Ectodermal cell (in vitro differentiated cells): Measurements from ENCODE around the gene CDCP1.

Experiments used
- H3K27ac ChIP-seq: 2 replicates; pipeline ENCODE4 v1.7.0; 2013; ENCODE audit warnings: mild to moderate bottlenecking, low read depth, low read length; ENCODE audit not compliant: insufficient read depth, poor library complexity, severe bottlenecking
- H3K27me3 ChIP-seq: 2 replicates; pipeline ENCODE4 v1.7.0; 2013; ENCODE audit warnings: mild to moderate bottlenecking, low read length; ENCODE audit not compliant: insufficient read depth, control insufficient read depth, poor library complexity, severe bottlenecking
- H3K36me3 ChIP-seq: one replicate; pipeline ENCODE4 v1.7.0; 2013; ENCODE audit warnings: low read length; ENCODE audit not compliant: control insufficient read depth, insufficient read depth
- H3K4me1 ChIP-seq: one replicate; pipeline ENCODE4 v1.7.0; 2013; ENCODE audit warnings: low read length; ENCODE audit not compliant: control insufficient read depth, insufficient read depth
- H3K4me3 ChIP-seq: 2 replicates; pipeline ENCODE4 v1.7.0; 2013; ENCODE audit warnings: low read depth, low read length, control low read depth; ENCODE audit not compliant: insufficient read depth
- H3K9me3 ChIP-seq: 2 replicates; pipeline ENCODE4 v1.7.0; 2013; ENCODE audit warnings: mild to moderate bottlenecking, low read length, moderate library complexity; ENCODE audit not compliant: control insufficient read depth
- WGBS, 2 experiments: methylation state at CpG; one replicate each; pipeline ENCODE4 v1.1.7; 2013; ENCODE audit warnings: missing lambda C conversion rate in 2 of 2; 5-methylcytosine and 5-hydroxymethylcytosine counted together

CDCP1 gene

DNA sequence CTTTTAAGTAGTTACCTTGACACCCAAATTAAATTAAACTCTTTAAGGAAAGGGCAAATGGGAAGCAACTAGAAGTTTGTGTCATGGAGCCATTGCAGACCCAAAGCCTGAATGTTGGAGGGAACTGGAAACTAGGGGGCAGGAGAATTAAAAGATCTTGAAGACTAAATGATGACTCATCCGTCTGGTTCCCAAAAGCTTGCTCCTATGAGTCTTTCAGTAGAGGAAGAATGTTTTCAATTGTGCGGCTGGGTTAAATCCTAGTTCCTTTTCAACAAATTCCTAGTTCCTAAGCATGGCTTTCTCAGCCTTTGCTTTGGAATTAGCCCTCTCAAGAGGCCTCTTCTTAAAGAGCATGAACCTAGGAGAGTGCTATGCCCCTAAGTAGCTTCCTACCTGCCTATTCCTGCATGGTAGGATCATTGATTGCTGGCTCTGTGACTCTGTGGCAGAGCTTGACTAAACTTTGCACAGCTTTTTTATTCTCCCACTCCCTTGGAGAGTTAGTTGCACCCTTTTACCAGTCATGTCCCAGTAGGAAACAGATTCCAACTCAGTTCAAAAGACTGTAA is 102.4 kb downstream of the CDCP1 start:
- whole genome bisulfite sequencing, 2 experiments, result 88 to 93% methylated on average over 2 of the region's 2 CpGs
- no peak overlapping the region for H3K4me3 ChIP-seq
- H3K27ac ChIP-seq, result no peak overlapping the region
- H3K36me3 ChIP-seq, result no peaks in the 10 kb centered on the region
- no peaks in the 10 kb centered on the region for H3K9me3 ChIP-seq
- no peaks in the 10 kb centered on the region for H3K4me1 ChIP-seq
- H3K27me3 ChIP-seq, result no peaks in the 10 kb centered on the region

DNA sequence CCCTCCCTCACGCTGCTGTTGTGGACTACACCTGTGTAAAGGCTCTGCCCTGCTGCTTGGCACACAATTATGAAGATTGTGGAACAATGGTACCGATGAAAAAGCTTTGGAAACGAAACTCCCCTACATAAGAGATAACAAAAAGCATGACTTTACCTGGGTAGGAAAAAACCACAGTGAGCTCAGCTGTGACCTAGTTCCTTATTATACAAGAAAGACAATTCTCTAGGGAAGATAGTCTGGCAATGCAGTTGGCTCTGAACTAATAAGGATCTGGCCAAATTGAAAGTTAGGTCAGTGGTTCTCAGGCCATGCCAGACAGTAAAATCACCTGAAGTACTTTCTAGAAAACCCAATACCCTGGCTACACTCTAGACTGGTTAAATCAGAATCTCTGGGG is 104.0 kb downstream of the CDCP1 start:
- Histone ChIP-seq H3K9me3 (no peaks in the 10 kb centered on the region), H3K36me3 (no peaks in the 10 kb centered on the region), H3K4me3 (no peak overlapping the region), H3K4me1 (no peaks in the 10 kb centered on the region), H3K27me3 (peaks cover 4% of the 10 kb centered on the region), H3K27ac (no peak overlapping the region)
- 84 to 100% methylated on average over 3 of the region's 3 CpGs for WGBS, 2 experiments

- H3K27ac ChIP-seq, result no peak overlapping the region
- WGBS, 2 experiments, result 92 to 95% methylated on average over 2 of the region's 2 CpGs
- no peaks in the 10 kb centered on the region for H3K36me3 ChIP-seq
- H3K4me3 ChIP-seq, result no peak overlapping the region
- H3K9me3 ChIP-seq, result no peaks in the 10 kb centered on the region
- peaks cover 9% of the 10 kb centered on the region for H3K27me3 ChIP-seq
- no peaks in the 10 kb centered on the region for H3K4me1 ChIP-seq
Measured at GRCh38 chr3:45041666-45042065, 104.5 kb downstream of the CDCP1 start.

DNA sequence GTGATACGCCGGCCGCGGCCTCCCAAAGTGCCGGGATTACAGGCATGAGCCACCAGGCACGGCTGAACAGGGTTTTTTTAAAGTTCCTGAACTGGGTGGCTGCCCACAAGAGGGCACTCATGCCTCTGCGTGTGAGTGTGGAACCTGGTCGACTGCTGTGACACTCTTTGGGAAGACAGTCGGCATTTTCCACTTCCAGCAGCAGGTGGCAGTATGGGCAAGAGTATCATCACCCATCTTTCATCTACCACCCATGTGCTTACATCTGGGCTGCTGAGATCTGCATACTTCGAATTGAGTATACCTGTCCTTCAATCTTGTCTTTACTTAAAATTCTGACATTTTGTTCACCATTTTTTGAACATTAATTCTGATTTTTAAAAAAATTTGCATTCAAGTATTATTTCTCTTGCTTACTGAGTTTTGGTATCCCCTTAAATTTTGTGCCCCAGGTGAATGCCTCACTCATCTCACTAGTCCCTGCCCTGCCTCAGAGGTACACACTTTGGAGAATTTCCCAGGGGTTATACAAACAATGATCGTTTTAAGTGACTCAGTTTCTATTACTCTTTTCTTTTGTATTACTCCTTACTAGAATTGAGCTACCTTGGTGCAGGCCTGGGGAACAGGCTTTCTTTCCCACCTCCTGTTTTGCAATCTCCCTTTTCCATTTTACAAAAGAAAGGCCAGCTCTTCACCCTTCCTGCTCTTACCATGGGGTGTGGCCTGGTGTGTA is 108.3 kb downstream of the CDCP1 start:
- Histone ChIP-seq H3K9me3 (no peaks in the 10 kb centered on the region), H3K27ac (no peak overlapping the region), H3K27me3 (peaks cover 47% of the 10 kb centered on the region), H3K4me1 (no peaks in the 10 kb centered on the region), H3K4me3 (no peak overlapping the region), H3K36me3 (no peaks in the 10 kb centered on the region)
- 13 to 14% methylated on average over 11 of the region's 11 CpGs for WGBS, 2 experiments

DNA sequence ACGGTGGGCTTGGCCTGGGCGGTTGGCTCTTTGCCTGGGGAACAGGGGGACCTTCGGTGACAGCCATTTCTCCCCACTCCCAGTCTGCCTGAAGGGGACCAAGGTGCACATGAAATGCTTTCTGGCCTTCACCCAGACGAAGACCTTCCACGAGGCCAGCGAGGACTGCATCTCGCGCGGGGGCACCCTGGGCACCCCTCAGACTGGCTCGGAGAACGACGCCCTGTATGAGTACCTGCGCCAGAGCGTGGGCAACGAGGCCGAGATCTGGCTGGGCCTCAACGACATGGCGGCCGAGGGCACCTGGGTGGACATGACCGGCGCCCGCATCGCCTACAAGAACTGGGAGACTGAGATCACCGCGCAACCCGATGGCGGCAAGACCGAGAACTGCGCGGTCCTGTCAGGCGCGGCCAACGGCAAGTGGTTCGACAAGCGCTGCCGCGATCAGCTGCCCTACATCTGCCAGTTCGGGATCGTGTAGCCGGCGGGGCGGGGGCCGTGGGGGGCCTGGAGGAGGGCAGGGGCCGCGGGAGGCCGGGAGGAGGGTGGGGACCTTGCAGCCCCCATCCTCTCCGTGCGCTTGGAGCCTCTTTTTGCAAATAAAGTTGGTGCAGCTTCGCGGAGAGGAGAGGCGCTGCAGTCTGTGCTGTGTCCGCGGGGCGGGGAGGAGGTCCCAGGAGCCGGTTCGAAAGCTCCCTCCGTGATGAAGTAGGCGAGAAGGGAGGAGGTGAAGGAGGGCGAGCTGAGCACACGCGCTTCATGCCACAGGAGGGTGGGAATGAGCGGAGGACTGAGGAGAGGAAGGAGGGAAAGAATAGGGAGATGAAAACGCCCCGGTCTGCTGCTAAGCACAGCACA is 110.5 kb downstream of the CDCP1 start:
- Histone ChIP-seq H3K4me3 (peak overlapping the region; percentile 18), H3K36me3 (no peaks in the 10 kb centered on the region), H3K4me1 (no peaks in the 10 kb centered on the region), H3K27ac (no peak overlapping the region), H3K27me3 (peaks cover 47% of the 10 kb centered on the region), H3K9me3 (no peaks in the 10 kb centered on the region)
- 31 to 34% methylated on average over 63 to 64 of the region's 64 CpGs for WGBS, 2 experiments

DNA sequence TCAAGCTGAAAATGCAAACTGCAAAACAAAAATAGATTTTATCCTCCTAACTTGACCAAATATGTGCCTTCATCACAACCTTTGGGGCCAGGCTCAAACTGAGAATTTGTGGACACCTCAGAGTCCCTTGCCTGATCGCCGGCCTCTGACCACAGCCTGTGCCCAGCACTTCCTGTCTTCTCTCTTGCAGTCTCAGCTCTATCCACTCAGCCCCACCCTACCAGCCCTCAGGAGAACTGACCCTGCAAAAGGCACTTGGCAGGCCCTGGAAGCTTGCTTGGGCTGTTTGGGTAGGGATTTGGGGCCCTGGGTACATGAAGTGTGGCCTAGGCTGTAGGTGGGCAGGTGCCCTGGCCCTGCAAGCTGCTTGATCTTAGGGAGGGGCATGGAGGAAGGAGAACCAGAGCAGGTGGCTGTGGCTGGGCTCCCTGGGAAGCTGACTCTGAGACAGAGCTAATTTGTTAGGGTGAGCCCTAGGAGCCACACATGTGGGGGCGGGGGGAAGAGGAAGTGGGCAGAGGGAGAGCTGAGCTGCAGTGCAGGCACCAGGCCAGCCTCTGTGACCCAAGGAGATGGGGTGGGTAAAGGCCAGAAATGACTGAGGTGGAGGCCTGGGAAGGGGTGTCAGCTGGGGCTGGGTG is 111.4 kb downstream of the CDCP1 start:
- no peaks in the 10 kb centered on the region for H3K9me3 ChIP-seq
- H3K27me3 ChIP-seq, result peaks cover 47% of the 10 kb centered on the region
- H3K27ac ChIP-seq, result no peak overlapping the region
- no peaks in the 10 kb centered on the region for H3K36me3 ChIP-seq
- WGBS, 2 experiments, result 92 to 95% methylated on average over 3 of the region's 3 CpGs
- no peaks in the 10 kb centered on the region for H3K4me1 ChIP-seq
- no peak overlapping the region for H3K4me3 ChIP-seq

DNA sequence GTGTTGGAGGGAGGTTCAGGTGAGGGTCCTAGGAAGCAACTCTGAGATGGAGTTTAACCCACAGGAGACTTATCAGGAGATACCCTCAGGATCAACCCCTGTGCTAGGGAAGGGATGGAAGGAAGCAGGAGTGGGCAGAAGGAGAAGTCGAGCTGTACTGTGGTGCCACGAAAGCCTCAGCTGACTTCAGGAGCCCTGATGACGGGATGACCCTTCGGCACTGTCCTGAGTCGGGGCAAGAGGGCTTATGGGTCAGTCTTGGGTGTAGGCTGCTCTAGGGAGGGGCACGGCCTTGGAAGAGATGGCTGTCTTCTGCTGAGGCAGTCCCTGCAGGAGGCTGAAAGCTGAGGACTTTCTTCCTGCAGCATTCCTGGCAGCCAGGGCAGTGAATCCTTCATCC is 112.4 kb downstream of the CDCP1 start:
- Histone ChIP-seq H3K36me3 (no peaks in the 10 kb centered on the region), H3K4me3 (no peak overlapping the region), H3K27me3 (peaks cover 47% of the 10 kb centered on the region), H3K27ac (no peak overlapping the region), H3K9me3 (no peaks in the 10 kb centered on the region), H3K4me1 (no peaks in the 10 kb centered on the region)
- WGBS, 2 experiments, result 93 to 96% methylated on average over 6 of the region's 6 CpGs
